ENCODE results near the gene MRAS. TPM values are rescaled to one million over a fixed set of nuclear protein-coding genes. Genes with fewer than 3 reads are reported as not detected.
"Not testable (repeated sequence)": the region's sequence is repeated elsewhere in the genome, so short reads cannot be mapped to it uniquely, and the experiment has no call there.

The MRAS gene
- total RNA-seq, 4 donors from 2014 or later, result 13.8 to 83.0 (median 46.8) TPM

DNA sequence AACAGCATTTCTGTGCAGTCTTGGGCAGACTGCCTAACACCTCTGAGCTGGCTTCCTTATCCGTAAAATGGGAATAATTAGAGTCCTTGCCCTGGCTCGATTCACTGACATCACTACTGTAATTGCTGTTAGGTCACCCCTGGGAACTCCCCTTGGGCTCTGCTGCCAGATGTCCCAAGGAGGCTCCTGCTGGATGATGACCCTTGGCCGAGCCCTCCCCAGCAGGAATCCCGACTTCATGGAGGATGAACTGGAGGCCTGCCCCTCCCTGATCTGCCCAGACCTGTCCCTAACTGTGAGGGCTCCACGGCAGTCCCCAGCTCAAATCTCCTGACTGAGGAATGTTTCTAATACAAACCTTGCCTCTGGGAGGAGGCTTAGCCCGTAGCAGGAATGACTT is 104.1 kb downstream of the MRAS start:
- intact Hi-C loops (cut with DNase I; ENCODE audit: low total_unique reads), result no loop called here
- DNase-seq, result no peak
- TF ChIP-seq POLR2A (IDR thresholded peaks at IDR 0.05), result no peak
- TF ChIP-seq, protein P1, sequence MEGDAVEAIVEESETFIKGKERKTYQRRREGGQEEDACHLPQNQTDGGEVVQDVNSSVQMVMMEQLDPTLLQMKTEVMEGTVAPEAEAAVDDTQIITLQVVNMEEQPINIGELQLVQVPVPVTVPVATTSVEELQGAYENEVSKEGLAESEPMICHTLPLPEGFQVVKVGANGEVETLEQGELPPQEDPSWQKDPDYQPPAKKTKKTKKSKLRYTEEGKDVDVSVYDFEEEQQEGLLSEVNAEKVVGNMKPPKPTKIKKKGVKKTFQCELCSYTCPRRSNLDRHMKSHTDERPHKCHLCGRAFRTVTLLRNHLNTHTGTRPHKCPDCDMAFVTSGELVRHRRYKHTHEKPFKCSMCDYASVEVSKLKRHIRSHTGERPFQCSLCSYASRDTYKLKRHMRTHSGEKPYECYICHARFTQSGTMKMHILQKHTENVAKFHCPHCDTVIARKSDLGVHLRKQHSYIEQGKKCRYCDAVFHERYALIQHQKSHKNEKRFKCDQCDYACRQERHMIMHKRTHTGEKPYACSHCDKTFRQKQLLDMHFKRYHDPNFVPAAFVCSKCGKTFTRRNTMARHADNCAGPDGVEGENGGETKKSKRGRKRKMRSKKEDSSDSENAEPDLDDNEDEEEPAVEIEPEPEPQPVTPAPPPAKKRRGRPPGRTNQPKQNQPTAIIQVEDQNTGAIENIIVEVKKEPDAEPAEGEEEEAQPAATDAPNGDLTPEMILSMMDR (IDR thresholded peaks at IDR 0.05), result no peak
- Histone ChIP-seq H3K27ac (no peak overlapping the region), H3K4me1 (no peaks in the 10 kb centered on the region), H3K4me3 (no peak overlapping the region), H3K27me3 (no peaks in the 10 kb centered on the region), H3K36me3 (no peaks in the 10 kb centered on the region), H3K9me3 (no peaks in the 10 kb centered on the region)

DNA sequence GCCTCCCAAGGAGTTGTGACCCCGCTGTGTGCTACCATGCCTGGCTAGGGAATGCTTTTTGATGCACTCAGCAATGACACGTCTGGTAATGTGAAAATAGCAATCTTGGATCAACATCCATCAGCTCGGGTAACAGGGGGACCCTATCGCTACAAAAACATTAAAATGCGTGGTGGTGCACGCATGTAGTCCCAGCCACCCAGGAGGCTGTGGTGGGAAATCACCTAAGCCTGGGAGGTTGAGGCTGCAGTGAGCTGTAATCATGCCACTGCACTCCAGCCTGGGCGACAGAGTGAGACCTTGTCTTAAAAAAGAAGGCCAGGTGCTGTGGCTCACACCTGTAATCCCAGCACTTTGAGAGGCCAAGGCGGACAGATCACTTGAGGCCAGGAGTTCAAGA is 105.6 kb downstream of the MRAS start:
- H3K4me1 ChIP-seq; H3K27ac ChIP-seq; DNase-seq; H3K27me3 ChIP-seq; H3K4me3 ChIP-seq; H3K36me3 ChIP-seq; H3K9me3 ChIP-seq; intact Hi-C loops (cut with DNase I; ENCODE audit: low total_unique reads): not testable (repeated sequence)

Other genes with a start within 250 kb of the MRAS start
- 10 to 100 TPM in 3 of 4 donors, 1 to 10 TPM in 1; 3.8 to 58.5 (median 32.7) TPM for gene DZIP1L, start 233.0 kb upstream of the MRAS start, total RNA-seq
- not detected for gene A4GNT, start 216.2 kb upstream of the MRAS start, total RNA-seq
- 10 to 100 TPM; 12.4 to 41.8 (median 25.3) TPM for gene DBR1, start 173.7 kb upstream of the MRAS start, total RNA-seq
- 10 to 100 TPM; 38.7 to 85.1 (median 64.6) TPM for gene ARMC8, start 161.3 kb upstream of the MRAS start, total RNA-seq
- gene NME9, start 18.7 kb upstream of the MRAS start, total RNA-seq, result 1 to 10 TPM in 2 of 4 donors, not detected in 2; 1.3 to 5.0 TPM
- 10 to 100 TPM in 1 of 4 donors, 1 to 10 TPM in 3; 1.4 to 30.8 (median 4.9) TPM for gene ESYT3, start 86.0 kb downstream of the MRAS start, total RNA-seq
- gene CEP70, start 245.7 kb downstream of the MRAS start, total RNA-seq, result 100 to 1,000 TPM in 3 of 4 donors, 10 to 100 TPM in 1; 90.6 to 154 (median 123) TPM